Measurements from ENCODE around the gene UPK1A. TPM values are rescaled to one million over a fixed set of nuclear protein-coding genes. Genes with fewer than 3 reads are reported as not detected.

The UPK1A gene
- total and polyA plus RNA-seq, 9 of the 15 experiments (the other 6 are each of a cell fraction or from before 2014, with no cell fraction given) = 0.06 to 0.13 TPM; not detected in 7

DNA sequence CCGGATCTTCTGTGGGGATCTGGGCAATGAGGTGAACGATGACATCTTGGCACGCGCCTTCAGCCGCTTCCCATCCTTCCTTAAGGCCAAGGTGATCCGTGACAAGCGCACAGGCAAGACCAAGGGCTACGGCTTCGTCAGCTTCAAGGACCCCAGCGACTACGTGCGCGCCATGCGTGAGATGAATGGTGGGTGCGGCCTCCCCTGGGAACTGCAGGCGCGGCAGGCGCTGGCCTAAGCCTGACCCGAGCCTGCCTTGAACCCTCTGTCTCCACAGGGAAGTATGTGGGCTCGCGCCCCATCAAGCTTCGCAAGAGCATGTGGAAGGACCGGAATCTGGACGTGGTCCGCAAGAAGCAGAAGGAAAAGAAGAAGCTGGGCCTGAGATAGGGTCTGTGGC lies 29.2 kb upstream of the UPK1A start:
- TF ChIP-seq, protein P1, sequence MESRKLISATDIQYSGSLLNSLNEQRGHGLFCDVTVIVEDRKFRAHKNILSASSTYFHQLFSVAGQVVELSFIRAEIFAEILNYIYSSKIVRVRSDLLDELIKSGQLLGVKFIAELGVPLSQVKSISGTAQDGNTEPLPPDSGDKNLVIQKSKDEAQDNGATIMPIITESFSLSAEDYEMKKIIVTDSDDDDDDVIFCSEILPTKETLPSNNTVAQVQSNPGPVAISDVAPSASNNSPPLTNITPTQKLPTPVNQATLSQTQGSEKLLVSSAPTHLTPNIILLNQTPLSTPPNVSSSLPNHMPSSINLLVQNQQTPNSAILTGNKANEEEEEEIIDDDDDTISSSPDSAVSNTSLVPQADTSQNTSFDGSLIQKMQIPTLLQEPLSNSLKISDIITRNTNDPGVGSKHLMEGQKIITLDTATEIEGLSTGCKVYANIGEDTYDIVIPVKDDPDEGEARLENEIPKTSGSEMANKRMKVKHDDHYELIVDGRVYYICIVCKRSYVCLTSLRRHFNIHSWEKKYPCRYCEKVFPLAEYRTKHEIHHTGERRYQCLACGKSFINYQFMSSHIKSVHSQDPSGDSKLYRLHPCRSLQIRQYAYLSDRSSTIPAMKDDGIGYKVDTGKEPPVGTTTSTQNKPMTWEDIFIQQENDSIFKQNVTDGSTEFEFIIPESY (CRISPR knock-in tag; IDR thresholded peaks at IDR 0.05) = peak; percentile 47; the same call in 1 of the 2 replicates
- TF ChIP-seq MBD2 (IDR thresholded peaks at IDR 0.05; ENCODE audit: borderline replicate concordance, low read depth) = no peak
- TF ChIP-seq RBFOX2 (IDR thresholded peaks at IDR 0.05; ENCODE audit: low read depth, low read length) = peak; percentile 52
- TF ChIP-seq ARID1B (IDR thresholded peaks at IDR 0.05) = no peak
- DNase-seq (ENCODE audit: extremely low read depth in 1 of 4, low spot score in 3 of 4) (no peak), ATAC-seq (no peak), FAIRE-seq (no peak)
- intact Hi-C loops (cut with micrococcal nuclease) (no loop called here), in situ Hi-C loops (cut with MboI) (no loop called here)
- Histone ChIP-seq H3K36me3 (ENCODE audit: control insufficient read depth, insufficient read depth, low read length) (peaks cover 60% of the 10 kb centered on the region), H3K27ac (ENCODE audit: extremely low read depth, low read depth, low read length) (no peak overlapping the region), H3K9ac (ENCODE audit: insufficient read depth in 1 of 2, low read depth in 2 of 2, low read length in 2 of 2) (no peak overlapping the region), H3K27me3 (ENCODE audit: control insufficient read depth in 2 of 2, insufficient read depth in 2 of 2, low read length in 2 of 2) (no peaks in the 10 kb centered on the region), H3K4me2 (ENCODE audit: insufficient read depth, low read length) (no peak overlapping the region), H2AFZ (ENCODE audit: low read depth, low read length) (no peak overlapping the region), H3K4me3 (no peak overlapping the region), H3K9me1 (ENCODE audit: control insufficient read depth, insufficient read depth, low read length) (no peaks in the 10 kb centered on the region), H3K9me3 (replicated peaks; ENCODE audit: control insufficient read depth, insufficient read depth, low read depth, low read length) (no peaks in the 10 kb centered on the region), H3K4me1 (replicated peaks in 1 of 2; ENCODE audit: control insufficient read depth in 2 of 2, insufficient read depth in 2 of 2, low read length in 2 of 2) (peaks cover 11 to 21% of the 10 kb centered on the region in 2 experiments; a peak in 4 of 5 replicates), H4K20me1 (replicated peaks; ENCODE audit: control insufficient read depth, insufficient read depth, low read length) (no peaks in the 10 kb centered on the region), H3K79me2 (ENCODE audit: control insufficient read depth, insufficient read depth, low read length) (no peaks in the 10 kb centered on the region)
- no TSS peak for BruUV-seq (replicated peaks)
- ChIA-PET POLR2A (interaction anchor here (0.6 to 1.8 kb wide), 6 partner anchors 9 to 321 kb away, joined by 3 to 13 read pairs (median 3); partner anchors contain the start of genes COX6B1 and HAUS5), CTCF (ENCODE audit: low intra/inter-chr PET ratio) (no interaction called here)
- WGBS (ENCODE audit: insufficient coverage, low coverage, missing lambda C conversion rate) = 88% methylated on average over 22 of the region's 25 CpGs

DNA sequence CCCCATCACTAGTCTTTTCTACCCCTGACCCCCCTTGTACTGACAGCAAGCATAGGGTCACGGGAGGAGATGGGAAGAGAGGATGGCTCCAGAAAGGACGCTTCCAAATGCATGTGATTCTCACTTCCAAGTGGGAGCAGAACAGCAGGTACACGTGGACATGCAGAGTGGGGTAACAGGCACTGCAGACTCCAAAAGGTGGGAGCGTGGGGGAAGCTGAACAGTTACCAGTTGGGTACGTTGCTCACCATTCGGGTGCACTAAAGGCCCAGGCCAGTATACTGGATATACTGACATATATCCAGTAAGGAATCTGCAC lies 27.0 kb upstream of the UPK1A start:
- DNase-seq (ENCODE audit: extremely low read depth in 1 of 4, low spot score in 3 of 4) (no peak), ATAC-seq (no peak), FAIRE-seq (no peak)
- no peaks in the 10 kb centered on the region for H3K79me2 ChIP-seq (ENCODE audit: control insufficient read depth, insufficient read depth, low read length)
- H3K4me3 ChIP-seq = no peak overlapping the region
- peaks cover 39% of the 10 kb centered on the region for H3K36me3 ChIP-seq (ENCODE audit: control insufficient read depth, insufficient read depth, low read length)
- peak overlapping the region in 1 of 2 experiments; percentile 55; a peak in 1 of 4 replicates for H3K9ac ChIP-seq (ENCODE audit: insufficient read depth in 1 of 2, low read depth in 2 of 2, low read length in 2 of 2)
- H2AFZ ChIP-seq (ENCODE audit: low read depth, low read length) = no peak overlapping the region
- no TSS peak for BruUV-seq (replicated peaks)
- H3K9me1 ChIP-seq (ENCODE audit: control insufficient read depth, insufficient read depth, low read length) = no peaks in the 10 kb centered on the region
- TF ChIP-seq POLR2A (conservative IDR thresholded peaks at IDR 0.05) (0 out of 2 replicates have a peak, but pooled peaks have one; percentile 15), SRSF9 (IDR thresholded peaks at IDR 0.05; ENCODE audit: borderline replicate concordance, low read depth, low read length) (no peak), ATF1 (CRISPR knock-in tag; IDR thresholded peaks at IDR 0.05) (no peak), ATF1 (tag; IDR thresholded peaks at IDR 0.05) (peak; percentile 22; the same call in 1 of the 2 replicates), CREB1 (IDR thresholded peaks at IDR 0.05) (0 out of 2 replicates have a peak, but pooled peaks have one; percentile 1), CREB1 (CRISPR knock-in tag; IDR thresholded peaks at IDR 0.05) (no peak), KAT8 (IDR thresholded peaks at IDR 0.05; ENCODE audit: low read depth) (no peak)
- TF ChIP-seq, protein P2, sequence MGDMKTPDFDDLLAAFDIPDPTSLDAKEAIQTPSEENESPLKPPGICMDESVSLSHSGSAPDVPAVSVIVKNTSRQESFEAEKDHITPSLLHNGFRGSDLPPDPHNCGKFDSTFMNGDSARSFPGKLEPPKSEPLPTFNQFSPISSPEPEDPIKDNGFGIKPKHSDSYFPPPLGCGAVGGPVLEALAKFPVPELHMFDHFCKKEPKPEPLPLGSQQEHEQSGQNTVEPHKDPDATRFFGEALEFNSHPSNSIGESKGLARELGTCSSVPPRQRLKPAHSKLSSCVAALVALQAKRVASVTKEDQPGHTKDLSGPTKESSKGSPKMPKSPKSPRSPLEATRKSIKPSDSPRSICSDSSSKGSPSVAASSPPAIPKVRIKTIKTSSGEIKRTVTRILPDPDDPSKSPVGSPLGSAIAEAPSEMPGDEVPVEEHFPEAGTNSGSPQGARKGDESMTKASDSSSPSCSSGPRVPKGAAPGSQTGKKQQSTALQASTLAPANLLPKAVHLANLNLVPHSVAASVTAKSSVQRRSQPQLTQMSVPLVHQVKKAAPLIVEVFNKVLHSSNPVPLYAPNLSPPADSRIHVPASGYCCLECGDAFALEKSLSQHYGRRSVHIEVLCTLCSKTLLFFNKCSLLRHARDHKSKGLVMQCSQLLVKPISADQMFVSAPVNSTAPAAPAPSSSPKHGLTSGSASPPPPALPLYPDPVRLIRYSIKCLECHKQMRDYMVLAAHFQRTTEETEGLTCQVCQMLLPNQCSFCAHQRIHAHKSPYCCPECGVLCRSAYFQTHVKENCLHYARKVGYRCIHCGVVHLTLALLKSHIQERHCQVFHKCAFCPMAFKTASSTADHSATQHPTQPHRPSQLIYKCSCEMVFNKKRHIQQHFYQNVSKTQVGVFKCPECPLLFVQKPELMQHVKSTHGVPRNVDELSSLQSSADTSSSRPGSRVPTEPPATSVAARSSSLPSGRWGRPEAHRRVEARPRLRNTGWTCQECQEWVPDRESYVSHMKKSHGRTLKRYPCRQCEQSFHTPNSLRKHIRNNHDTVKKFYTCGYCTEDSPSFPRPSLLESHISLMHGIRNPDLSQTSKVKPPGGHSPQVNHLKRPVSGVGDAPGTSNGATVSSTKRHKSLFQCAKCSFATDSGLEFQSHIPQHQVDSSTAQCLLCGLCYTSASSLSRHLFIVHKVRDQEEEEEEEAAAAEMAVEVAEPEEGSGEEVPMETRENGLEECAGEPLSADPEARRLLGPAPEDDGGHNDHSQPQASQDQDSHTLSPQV (IDR thresholded peaks at IDR 0.05) = 0 out of 2 replicates have a peak, but pooled peaks have one; percentile 24
- no peak overlapping the region for H3K4me2 ChIP-seq (ENCODE audit: insufficient read depth, low read length)
- ChIA-PET POLR2A (no interaction called here), CTCF (ENCODE audit: low intra/inter-chr PET ratio) (no interaction called here)
- peak overlapping the region; percentile 12; the same call in 1 of the 3 replicates for H3K27ac ChIP-seq (ENCODE audit: extremely low read depth, low read depth, low read length)
- H3K9me3 ChIP-seq (replicated peaks; ENCODE audit: control insufficient read depth, insufficient read depth, low read depth, low read length) = no peaks in the 10 kb centered on the region
- H4K20me1 ChIP-seq (replicated peaks; ENCODE audit: control insufficient read depth, insufficient read depth, low read length) = no peaks in the 10 kb centered on the region
- H3K27me3 ChIP-seq (ENCODE audit: control insufficient read depth in 2 of 2, insufficient read depth in 2 of 2, low read length in 2 of 2) = no peaks in the 10 kb centered on the region
- intact Hi-C loops (cut with micrococcal nuclease) = no loop called here
- H3K4me1 ChIP-seq (replicated peaks in 1 of 2; ENCODE audit: control insufficient read depth in 2 of 2, insufficient read depth in 2 of 2, low read length in 2 of 2) = peaks cover 21 to 42% of the 10 kb centered on the region in 2 experiments
- in situ Hi-C loops (cut with MboI) = no loop called here
- 65% methylated on average over 6 of the region's 6 CpGs for WGBS (ENCODE audit: insufficient coverage, low coverage, missing lambda C conversion rate)

Data from K562 (cell line).